Vagina (tissue), 2 donors: ENCODE results near the gene B9D1. TPM values are rescaled to one million over a fixed set of nuclear protein-coding genes. Genes with fewer than 3 reads are reported as not detected.

Experiments
- DNase-seq, 2 donors: peaks; one replicate each; pipeline ENCODE4 v3.0.0-alpha.2; 2017; ENCODE audit errors: extremely low spot score in 2 of 2
- H3K27ac ChIP-seq: fragments of 200-600 bp; sonication (generic); one replicate; pipeline ENCODE4 v1.5.1; 2019
- H3K27me3 ChIP-seq: fragments of 200-600 bp; sonication (generic); one replicate; pipeline ENCODE4 v1.5.1; 2019
- H3K36me3 ChIP-seq, 2 donors: fragments of 200-600 bp; sonication (generic); one replicate each; pipeline ENCODE4 v1.5.1; 2017 to 2019
- H3K4me1 ChIP-seq: fragments of 200-600 bp; sonication (generic); one replicate; pipeline ENCODE4 v1.5.1; 2019
- H3K4me3 ChIP-seq, 2 donors: fragments of 200-600 bp; sonication (generic); 1 replicate in 1 of 2; 2 replicates in 1 of 2; pipeline ENCODE4 v1.5.1; 2016 to 2019
- H3K9me3 ChIP-seq: fragments of 200-600 bp; sonication (generic); one replicate; pipeline ENCODE4 v1.5.1; 2019
- CTCF ChIP-seq, 3 experiments: fragments of 450-650 bp in 2 of 3; fragments of 200-600 bp in 1 of 3; sonication (generic) in 1 of 3; IDR thresholded peaks; one replicate each; pipeline ENCODE4 v1.5.1; 2017 to 2019; ENCODE audit warnings: antibody characterized with exemption in 3 of 3, mild to moderate bottlenecking in 2 of 3, moderate library complexity in 2 of 3
- POLR2A ChIP-seq, 2 donors: fragments of 450-650 bp; IDR thresholded peaks; one replicate each; pipeline ENCODE4 v1.6.1; 2017; ENCODE audit warnings: antibody characterized with exemption in 2 of 2, mild to moderate bottlenecking in 2 of 2, moderate library complexity in 2 of 2
- POLR2AphosphoS5 ChIP-seq, 2 donors: sonication (generic); formaldehyde crosslinking; IDR thresholded peaks; one replicate each; pipeline ENCODE4 v1.9.0; 2017; ENCODE audit warnings: antibody characterized with exemption in 2 of 2, mild to moderate bottlenecking in 2 of 2, low read depth in 1 of 2; ENCODE audit not compliant: insufficient read depth in 1 of 2
- intact Hi-C: fragments of 100-400 bp; cut with DNase I; formaldehyde crosslinking; loops from one replicate; pipeline ENCODE4 v1.15.1; 2023
- total RNA-seq: library from RNA; depleted of rRNA; stranded (reverse); fragments of >200 nt; gene quantifications from one replicate; pipeline ENCODE4 v1.2.3, GENCODE V29; 2016

The B9D1 gene
- total RNA-seq, 1 donor from 2014 or later = 50.6 TPM

- no peaks in the 10 kb centered on the region for H3K27me3 ChIP-seq
- peaks cover 32% of the 10 kb centered on the region for H3K4me1 ChIP-seq
- no peak for TF ChIP-seq POLR2AphosphoS5 (IDR thresholded peaks at IDR 0.05; ENCODE audit: insufficient read depth in 1 of 2, low read depth in 1 of 2)
- TF ChIP-seq CTCF (IDR thresholded peaks at IDR 0.05) = no peak
- TF ChIP-seq POLR2A (IDR thresholded peaks at IDR 0.05) = no peak
- intact Hi-C loops = loop anchor here (5.0 kb wide), 1 partner anchor 72 kb away; no protein-coding TSS in a partner anchor
- H3K9me3 ChIP-seq = no peaks in the 10 kb centered on the region
- H3K36me3 ChIP-seq = peaks cover 0 to 10% of the 10 kb centered on the region in 2 donors
- H3K4me3 ChIP-seq = no peak overlapping the region
- no peak for DNase-seq
- H3K27ac ChIP-seq = no peak overlapping the region
Measured at GRCh38 chr17:19375732-19376131, 13.2 kb upstream of the B9D1 start.

GRCh38 chr17:19374136-19374535, 11.6 kb upstream of the B9D1 start:
- Histone ChIP-seq H3K27ac (no peak overlapping the region), H3K27me3 (no peaks in the 10 kb centered on the region), H3K4me1 (peaks cover 23% of the 10 kb centered on the region), H3K4me3 (no peak overlapping the region), H3K9me3 (no peaks in the 10 kb centered on the region), H3K36me3 (no peaks in the 10 kb centered on the region)
- intact Hi-C loops = no loop called here
- DNase-seq = no peak
- TF ChIP-seq CTCF (IDR thresholded peaks at IDR 0.05) (no peak), POLR2A (IDR thresholded peaks at IDR 0.05) (no peak), POLR2AphosphoS5 (IDR thresholded peaks at IDR 0.05; ENCODE audit: insufficient read depth in 1 of 2, low read depth in 1 of 2) (no peak)

GRCh38 chr17:19372866-19373504, 10.5 kb upstream of the B9D1 start:
- H3K4me3 ChIP-seq = no peak overlapping the region
- no peak for DNase-seq
- peaks cover 17% of the 10 kb centered on the region for H3K4me1 ChIP-seq
- no peaks in the 10 kb centered on the region for H3K36me3 ChIP-seq
- H3K27ac ChIP-seq = no peak overlapping the region
- intact Hi-C loops = no loop called here
- TF ChIP-seq CTCF (IDR thresholded peaks at IDR 0.05) (no peak), POLR2A (IDR thresholded peaks at IDR 0.05) (no peak), POLR2AphosphoS5 (IDR thresholded peaks at IDR 0.05; ENCODE audit: insufficient read depth in 1 of 2, low read depth in 1 of 2) (no peak)
- no peaks in the 10 kb centered on the region for H3K9me3 ChIP-seq
- H3K27me3 ChIP-seq = no peaks in the 10 kb centered on the region

GRCh38 chr17:19372439-19372838, 9.9 kb upstream of the B9D1 start:
- intact Hi-C loops = no loop called here
- TF ChIP-seq POLR2A (IDR thresholded peaks at IDR 0.05) = no peak
- DNase-seq = no peak

GRCh38 chr17:19372011-19372370, 9.5 kb upstream of the B9D1 start:
- no peaks in the 10 kb centered on the region for H3K36me3 ChIP-seq
- no peak for TF ChIP-seq POLR2AphosphoS5 (IDR thresholded peaks at IDR 0.05; ENCODE audit: insufficient read depth in 1 of 2, low read depth in 1 of 2)
- no peak for TF ChIP-seq CTCF (IDR thresholded peaks at IDR 0.05)
- TF ChIP-seq POLR2A (IDR thresholded peaks at IDR 0.05) = no peak
- H3K27ac ChIP-seq = no peak overlapping the region
- intact Hi-C loops = no loop called here
- no peaks in the 10 kb centered on the region for H3K27me3 ChIP-seq
- no peak for DNase-seq
- H3K4me1 ChIP-seq = peaks cover 16% of the 10 kb centered on the region
- H3K9me3 ChIP-seq = no peaks in the 10 kb centered on the region
- H3K4me3 ChIP-seq = no peak overlapping the region

More at GRCh38 chr17:19372439-19372838, 9.9 kb upstream of the B9D1 start:
- Histone ChIP-seq H3K4me3 (no peak overlapping the region), H3K27ac (no peak overlapping the region), H3K9me3 (no peaks in the 10 kb centered on the region), H3K4me1 (peaks cover 17% of the 10 kb centered on the region), H3K27me3 (no peaks in the 10 kb centered on the region), H3K36me3 (no peaks in the 10 kb centered on the region)
